Stimulated activated CD4-positive, alpha-beta T cell treated with anti-CD3 and anti-CD28 coated beads, Interleukin-2, amount 100 ng/mL, for 24 hours (primary cell): Measurements from ENCODE around the gene PLEKHH3.
"Not testable (repeated sequence)": the region's sequence is repeated elsewhere in the genome, so short reads cannot be mapped to it uniquely, and the experiment has no call there.

Experiments
- DNase-seq, 2 donors: peaks; one replicate each; pipeline ENCODE4 v3.0.0-alpha.2; 2020

The PLEKHH3 gene

GRCh38 chr17:42670789-42671657, 5.8 kb downstream of the PLEKHH3 start:
- DNase-seq, result no peak

GRCh38 chr17:42669977-42670788, 6.6 kb downstream of the PLEKHH3 start:
- peak; percentile 53 to 54 for DNase-seq

- DNase-seq, result no peak
These were observed 7.2 kb downstream of the PLEKHH3 start for GRCh38 chr17:42669705-42669976.

- DNase-seq, result no peak
These were observed 9.5 kb downstream of the PLEKHH3 start for GRCh38 chr17:42667088-42667951.

- not testable (repeated sequence) for DNase-seq
These were observed 10.7 kb downstream of the PLEKHH3 start for GRCh38 chr17:42666126-42666525.

GRCh38 chr17:42665581-42666001, 11.2 kb downstream of the PLEKHH3 start:
- no peak for DNase-seq

GRCh38 chr17:42660692-42661345, 16.0 kb downstream of the PLEKHH3 start:
- DNase-seq, result no peak

GRCh38 chr17:42659932-42660274, 16.9 kb downstream of the PLEKHH3 start:
- not testable (repeated sequence) for DNase-seq

GRCh38 chr17:42659079-42659931, 17.5 kb downstream of the PLEKHH3 start, which contains the start of gene TUBG2:
TSS of gene TUBG2 (plus strand) at chr17:42659284. CDS start at chr17:42659504, 220 bp downstream.
- peak; percentile 83 to 87 for DNase-seq

- no peak for DNase-seq
These were observed 18.8 kb downstream of the PLEKHH3 start for GRCh38 chr17:42657824-42658588.

GRCh38 chr17:42655528-42655927, 21.3 kb downstream of the PLEKHH3 start:
- no peak for DNase-seq

GRCh38 chr17:42653179-42654124, 23.3 kb downstream of the PLEKHH3 start:
- DNase-seq, result no peak

- no peak for DNase-seq
These were observed 25.4 kb downstream of the PLEKHH3 start for GRCh38 chr17:42651392-42651791.

- no peak for DNase-seq
These were observed 29.0 kb downstream of the PLEKHH3 start for GRCh38 chr17:42647778-42648177.

GRCh38 chr17:42642336-42642735, 34.5 kb downstream of the PLEKHH3 start:
- no peak for DNase-seq

GRCh38 chr17:42640121-42640520, 36.7 kb downstream of the PLEKHH3 start:
- no peak for DNase-seq

GRCh38 chr17:42639525-42640113, 37.2 kb downstream of the PLEKHH3 start:
- DNase-seq, result no peak

- no peak for DNase-seq
These were observed 43.8 kb downstream of the PLEKHH3 start for GRCh38 chr17:42632949-42633444.
